Suppressor macrophage treated with lipopolysaccharide for 1 hour (primary cell): ENCODE data around the gene ZAR1L.
"Not testable (repeated sequence)": the region's sequence is repeated elsewhere in the genome, so short reads cannot be mapped to it uniquely, and the experiment has no call there.

ENCODE experiments used
- DNase-seq, 3 donors: peaks; one replicate each; pipeline ENCODE4 v3.0.0-alpha.2; 2020 to 2022

ZAR1L gene, protein sequence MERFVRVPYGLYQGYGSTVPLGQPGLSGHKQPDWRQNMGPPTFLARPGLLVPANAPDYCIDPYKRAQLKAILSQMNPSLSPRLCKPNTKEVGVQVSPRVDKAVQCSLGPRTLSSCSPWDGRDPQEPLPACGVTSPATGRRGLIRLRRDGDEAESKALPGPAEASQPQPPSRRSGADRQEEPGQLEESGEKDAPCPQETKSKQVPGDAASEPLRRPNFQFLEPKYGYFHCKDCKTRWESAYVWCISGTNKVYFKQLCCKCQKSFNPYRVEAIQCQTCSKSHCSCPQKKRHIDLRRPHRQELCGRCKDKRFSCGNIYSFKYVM

DNA sequence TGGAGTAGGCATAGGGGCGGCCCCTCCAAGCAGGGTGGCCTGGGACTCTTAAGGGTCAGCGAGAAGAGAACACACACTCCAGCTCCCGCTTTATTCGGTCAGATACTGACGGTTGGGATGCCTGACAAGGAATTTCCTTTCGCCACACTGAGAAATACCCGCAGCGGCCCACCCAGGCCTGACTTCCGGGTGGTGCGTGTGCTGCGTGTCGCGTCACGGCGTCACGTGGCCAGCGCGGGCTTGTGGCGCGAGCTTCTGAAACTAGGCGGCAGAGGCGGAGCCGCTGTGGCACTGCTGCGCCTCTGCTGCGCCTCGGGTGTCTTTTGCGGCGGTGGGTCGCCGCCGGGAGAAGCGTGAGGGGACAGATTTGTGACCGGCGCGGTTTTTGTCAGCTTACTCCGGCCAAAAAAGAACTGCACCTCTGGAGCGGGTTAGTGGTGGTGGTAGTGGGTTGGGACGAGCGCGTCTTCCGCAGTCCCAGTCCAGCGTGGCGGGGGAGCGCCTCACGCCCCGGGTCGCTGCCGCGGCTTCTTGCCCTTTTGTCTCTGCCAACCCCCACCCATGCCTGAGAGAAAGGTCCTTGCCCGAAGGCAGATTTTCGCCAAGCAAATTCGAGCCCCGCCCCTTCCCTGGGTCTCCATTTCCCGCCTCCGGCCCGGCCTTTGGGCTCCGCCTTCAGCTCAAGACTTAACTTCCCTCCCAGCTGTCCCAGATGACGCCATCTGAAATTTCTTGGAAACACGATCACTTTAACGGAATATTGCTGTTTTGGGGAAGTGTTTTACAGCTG is at the start of gene ZAR1L, which contains the start of gene BRCA2:
Gene ZAR1L (minus strand): TSS at position 126 of the 790 bp plus-strand sequence. CDS start 3,438 bp downstream, outside the sequence.
Gene BRCA2 (plus strand): TSS at position 271 of the 790 bp plus-strand sequence. CDS start 953 bp downstream, outside the sequence.
- peak; percentile 98 to 100 (median 98) for DNase-seq

DNA sequence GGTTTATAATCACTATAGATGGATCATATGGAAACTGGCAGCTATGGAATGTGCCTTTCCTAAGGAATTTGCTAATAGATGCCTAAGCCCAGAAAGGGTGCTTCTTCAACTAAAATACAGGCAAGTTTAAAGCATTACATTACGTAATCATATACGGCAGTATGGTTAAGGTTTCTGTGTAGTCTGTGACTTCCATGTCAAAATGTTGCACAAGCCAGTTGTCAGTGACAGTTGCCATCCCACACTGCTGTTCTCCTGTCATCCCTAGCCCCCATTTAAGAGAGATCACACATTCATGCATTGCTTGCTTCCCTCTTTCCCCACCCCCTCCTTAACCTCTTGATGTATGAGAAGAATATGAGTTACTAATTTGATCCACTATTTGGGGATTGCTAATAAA is 47.4 kb upstream of the ZAR1L start:
- peak; percentile 25 to 46 (median 45) for DNase-seq

DNA sequence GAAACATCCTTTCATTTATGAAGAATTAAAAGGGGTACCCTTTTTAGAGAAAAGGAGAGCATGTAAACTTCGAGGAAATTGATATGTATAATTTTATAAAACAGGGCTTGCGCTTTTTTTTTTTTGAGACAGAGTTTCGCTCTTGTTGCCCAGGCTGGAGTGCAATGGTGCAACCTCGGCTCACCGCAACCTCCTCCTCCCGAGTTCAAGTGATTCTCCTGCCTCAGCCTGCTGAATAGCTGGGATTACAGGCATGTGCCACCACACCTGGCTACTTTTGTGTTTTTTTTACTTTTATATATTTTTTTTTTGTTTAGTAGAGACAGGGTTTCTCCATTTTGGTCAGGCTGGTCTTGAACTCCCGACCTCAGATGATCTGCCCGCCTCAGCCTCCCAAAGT is 40.8 kb upstream of the ZAR1L start:
- not testable (repeated sequence) for DNase-seq

DNA sequence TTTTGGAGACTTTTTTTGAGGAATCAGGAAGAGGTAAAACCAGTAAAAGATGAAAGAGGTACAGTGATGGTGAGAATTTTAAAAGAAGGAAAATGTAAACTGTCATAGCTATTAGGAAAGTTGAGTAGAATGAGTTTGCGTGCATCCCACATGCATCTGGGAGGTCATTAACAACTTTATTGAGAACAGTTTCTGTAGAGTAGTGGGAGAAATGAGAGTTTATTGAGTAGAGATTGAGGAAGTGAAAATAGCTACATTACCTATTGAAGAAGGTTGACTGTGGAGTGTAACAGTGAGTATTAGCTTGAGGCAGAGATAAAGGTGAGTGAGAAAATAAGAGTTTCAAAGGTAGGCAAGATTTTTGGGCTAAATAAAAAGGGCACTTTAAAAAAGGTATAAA is 38.9 kb upstream of the ZAR1L start:
- no peak for DNase-seq

DNA sequence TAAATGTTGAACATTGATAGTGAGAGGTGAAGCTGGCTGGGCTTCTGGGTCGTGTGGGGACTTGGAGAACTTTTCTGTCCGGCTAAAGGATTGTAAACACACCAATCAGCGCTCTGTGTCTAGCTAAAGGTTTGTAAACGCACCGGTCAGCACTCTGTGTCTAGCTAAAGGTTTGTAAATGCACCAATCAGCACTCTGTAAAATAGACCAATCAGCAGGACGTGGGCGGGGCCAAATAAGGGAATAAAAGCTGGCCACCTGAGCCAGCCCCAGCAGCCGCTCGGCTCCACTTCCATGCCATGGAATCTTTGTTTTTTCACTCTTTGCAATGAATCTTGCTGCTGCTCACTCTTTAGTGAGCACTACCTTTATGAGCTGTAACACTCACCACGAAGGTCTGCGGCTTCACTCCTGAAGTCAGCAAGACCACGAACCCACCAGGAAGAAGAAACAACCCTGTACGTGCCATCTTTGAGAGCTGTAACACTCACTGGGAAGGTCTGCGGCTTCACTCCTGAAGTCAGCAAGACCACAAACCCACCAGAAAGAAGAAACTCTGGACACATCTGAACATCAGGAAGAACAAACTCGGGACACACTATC is 35.8 kb upstream of the ZAR1L start:
- not testable (repeated sequence) for DNase-seq

DNA sequence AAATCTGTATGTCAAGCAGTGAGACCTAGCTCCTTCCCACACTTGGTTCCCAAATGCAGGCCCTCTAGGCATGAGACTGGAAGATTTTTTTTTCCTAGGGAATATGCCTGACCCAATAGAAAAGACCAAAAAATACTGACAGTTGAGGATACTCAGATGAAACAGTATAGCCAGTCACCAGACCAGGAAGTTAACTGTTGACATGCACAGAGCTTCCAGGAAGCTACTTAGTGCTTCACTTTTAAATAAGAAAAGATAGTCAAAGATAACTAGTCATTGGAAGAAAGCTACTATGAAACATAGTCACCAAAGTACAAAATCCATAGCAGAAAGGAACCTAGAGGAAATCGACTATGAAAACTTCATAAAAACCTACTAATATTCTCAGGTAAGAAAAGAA is 32.5 kb upstream of the ZAR1L start:
- no peak for DNase-seq

DNA sequence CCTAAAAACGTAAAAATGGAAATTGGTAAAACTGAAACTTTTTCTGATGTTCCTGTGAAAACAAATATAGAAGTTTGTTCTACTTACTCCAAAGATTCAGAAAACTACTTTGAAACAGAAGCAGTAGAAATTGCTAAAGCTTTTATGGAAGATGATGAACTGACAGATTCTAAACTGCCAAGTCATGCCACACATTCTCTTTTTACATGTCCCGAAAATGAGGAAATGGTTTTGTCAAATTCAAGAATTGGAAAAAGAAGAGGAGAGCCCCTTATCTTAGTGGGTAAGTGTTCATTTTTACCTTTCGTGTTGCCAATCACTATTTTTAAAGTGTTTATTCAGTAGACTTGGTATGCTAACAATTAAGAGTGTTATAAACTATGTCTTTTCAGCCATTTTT is 25.8 kb upstream of the ZAR1L start:
- peak; percentile 55 to 78 (median 68) for DNase-seq

DNA sequence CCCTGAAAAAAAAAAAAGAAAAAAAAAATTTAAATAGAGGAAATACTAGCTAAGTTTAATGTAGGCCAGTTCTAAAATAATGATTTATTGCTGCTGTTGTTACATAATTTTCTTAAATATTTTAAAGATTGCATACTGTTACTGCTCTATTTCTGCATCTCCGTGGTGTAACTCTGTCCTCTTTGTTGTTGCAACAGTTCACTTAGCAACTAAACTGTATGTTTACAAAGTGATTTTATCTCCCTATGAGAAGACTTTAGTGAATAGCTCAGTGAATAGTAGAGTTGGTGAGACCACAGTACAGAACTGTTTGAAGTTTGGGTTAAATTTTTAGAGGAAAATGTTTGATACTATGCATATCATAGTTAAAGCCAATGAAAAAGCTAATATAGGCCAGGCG is 19.5 kb upstream of the ZAR1L start:
- peak in 2 of 3 donors; percentile 31 to 37 for DNase-seq

DNA sequence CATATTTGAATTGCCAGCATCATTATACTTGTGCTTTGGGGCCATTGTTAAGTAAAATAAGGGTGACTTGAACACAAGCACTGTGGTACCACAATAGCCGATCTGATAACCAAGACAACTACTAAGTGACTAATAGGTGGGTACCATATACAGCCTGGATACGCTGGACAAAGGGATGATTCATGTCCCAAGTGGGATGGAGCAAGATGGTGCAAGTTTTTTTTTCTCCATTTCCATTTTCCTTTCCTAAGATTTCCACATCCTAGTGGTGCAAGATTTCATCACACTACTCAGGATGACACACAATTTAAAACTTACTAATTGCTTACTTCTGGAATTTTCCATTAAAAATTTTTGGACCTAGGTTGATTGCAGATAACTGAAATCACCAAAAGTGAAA is 15.3 kb upstream of the ZAR1L start:
- peak; percentile 62 to 92 (median 79) for DNase-seq

DNA sequence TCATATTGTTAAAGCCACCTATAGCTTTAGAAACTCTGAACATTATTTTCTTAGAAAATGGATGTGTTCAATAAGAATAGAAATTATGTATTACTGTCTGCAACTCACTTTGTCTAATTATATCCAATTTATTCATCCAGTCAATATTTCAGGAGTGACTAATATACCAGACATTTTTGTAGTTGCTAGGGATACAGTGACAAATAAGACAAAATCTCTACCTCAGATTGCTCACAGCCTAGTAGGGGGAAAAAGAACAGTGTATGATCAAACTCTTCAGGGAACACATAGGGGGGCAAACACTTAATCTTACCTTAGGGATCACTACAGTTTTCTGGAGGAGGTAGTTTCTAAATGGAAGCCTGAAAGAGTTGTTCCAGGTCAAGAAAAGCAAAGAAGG is 8.7 kb upstream of the ZAR1L start:
- peak in 1 of 3 donors; percentile 32 for DNase-seq

DNA sequence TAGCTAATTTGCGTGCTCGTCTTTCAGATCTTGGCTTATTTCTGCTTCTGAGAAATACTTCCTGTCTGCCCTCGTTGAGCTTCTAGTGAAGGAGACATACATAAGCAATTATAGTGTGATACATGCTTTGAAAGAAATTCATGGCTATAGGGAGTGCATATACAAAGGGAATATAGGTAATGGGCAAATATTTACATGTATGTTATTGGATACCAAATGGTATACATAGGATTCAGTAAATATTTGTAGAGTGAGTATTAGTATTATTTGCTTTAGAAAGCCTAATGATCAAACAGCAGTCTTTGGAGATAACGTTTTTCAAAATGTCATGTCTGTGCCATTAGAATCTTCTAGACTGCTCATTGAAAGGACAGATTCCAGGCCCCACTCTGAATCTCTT is 5.4 kb upstream of the ZAR1L start:
- DNase-seq: no peak

DNA sequence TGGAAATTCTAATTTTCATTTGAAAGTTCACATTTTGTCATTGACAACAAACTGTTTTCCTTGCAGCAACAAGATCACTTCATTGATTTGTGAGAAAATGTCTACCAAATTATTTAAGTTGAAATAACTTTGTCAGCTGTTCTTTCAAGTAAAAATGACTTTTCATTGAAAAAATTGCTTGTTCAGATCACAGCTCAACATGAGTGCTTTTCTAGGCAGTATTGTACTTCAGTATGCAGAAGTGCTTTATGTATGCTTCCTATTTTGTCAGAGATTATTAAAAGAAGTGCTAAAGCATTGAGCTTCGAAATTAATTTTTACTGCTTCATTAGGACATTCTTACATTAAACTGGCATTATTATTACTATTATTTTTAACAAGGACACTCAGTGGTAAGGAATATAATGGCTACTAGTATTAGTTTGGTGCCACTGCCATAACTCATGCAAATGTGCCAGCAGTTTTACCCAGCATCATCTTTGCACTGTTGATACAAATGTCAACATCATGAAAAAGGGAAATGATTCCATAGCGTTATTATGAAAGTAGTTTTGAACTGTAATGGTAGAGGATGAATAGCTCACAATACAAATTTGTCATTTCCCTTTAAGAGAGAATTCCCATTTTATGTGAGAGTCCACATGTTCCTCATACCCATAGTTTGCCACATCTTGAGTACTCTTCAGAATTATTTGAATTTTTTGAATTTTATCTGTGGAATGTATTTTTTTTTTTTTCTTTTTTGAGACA is 2.7 kb upstream of the ZAR1L start:
- peak; percentile 60 to 95 (median 88) for DNase-seq

DNA sequence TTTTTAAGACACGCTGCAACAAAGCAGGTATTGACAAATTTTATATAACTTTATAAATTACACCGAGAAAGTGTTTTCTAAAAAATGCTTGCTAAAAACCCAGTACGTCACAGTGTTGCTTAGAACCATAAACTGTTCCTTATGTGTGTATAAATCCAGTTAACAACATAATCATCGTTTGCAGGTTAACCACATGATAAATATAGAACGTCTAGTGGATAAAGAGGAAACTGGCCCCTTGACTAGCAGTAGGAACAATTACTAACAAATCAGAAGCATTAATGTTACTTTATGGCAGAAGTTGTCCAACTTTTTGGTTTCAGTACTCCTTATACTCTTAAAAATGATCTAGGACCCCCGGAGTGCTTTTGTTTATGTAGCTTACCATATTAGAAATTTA is 1.3 kb upstream of the ZAR1L start:
- DNase-seq: peak; percentile 31 to 68 (median 43)

DNA sequence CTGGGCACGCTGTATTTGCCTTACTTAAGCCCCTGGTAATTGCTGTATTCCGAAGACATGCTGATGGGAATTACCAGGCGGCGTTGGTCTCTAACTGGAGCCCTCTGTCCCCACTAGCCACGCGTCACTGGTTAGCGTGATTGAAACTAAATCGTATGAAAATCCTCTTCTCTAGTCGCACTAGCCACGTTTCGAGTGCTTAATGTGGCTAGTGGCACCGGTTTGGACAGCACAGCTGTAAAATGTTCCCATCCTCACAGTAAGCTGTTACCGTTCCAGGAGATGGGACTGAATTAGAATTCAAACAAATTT is 821 bp upstream of the ZAR1L start:
- DNase-seq: no peak

DNA sequence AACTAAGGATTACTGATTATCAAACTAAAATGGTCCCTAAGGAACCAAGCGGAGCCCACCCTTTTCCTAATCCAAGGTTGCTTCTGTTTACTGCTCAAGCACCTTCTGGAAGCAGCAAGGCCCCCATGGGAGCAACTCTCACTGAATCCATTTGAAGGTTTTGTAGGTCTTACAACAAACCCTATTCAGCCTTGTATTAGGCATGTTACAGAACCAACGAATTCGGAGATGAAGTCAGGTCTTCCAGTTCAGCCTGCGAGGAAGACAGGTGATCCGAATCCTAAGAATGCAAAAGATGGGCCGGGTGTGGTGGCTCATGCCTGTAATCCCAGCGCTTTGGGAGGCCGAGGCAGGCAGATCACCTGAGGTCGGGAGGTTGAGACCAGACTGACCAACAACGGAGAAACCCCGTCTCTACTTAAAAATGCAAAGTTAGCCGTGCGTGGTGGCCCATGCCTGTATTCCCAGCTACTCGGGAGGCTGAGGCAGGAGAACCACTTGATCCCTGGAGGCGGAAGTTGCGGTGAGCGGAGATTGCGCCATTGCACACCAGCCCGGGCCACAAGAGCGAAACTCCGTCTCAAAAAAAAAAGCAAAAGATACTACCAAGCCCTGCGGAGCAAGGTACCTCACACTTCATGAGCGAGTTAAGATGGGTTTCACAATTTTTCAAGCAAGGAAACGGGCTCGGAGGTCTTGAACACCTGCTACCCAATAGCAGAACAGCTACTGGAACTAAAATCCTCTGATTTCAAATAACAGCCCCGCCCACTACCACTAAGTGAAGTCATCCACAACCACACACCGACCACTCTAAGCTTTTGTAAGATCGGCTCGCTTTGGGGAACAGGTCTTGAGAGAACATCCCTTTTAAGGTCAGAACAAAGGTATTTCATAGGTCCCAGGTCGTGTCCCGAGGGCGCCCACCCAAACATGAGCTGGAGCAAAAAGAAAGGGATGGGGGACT is 609 bp downstream of the ZAR1L start:
- peak; percentile 83 to 90 (median 85) for DNase-seq

DNA sequence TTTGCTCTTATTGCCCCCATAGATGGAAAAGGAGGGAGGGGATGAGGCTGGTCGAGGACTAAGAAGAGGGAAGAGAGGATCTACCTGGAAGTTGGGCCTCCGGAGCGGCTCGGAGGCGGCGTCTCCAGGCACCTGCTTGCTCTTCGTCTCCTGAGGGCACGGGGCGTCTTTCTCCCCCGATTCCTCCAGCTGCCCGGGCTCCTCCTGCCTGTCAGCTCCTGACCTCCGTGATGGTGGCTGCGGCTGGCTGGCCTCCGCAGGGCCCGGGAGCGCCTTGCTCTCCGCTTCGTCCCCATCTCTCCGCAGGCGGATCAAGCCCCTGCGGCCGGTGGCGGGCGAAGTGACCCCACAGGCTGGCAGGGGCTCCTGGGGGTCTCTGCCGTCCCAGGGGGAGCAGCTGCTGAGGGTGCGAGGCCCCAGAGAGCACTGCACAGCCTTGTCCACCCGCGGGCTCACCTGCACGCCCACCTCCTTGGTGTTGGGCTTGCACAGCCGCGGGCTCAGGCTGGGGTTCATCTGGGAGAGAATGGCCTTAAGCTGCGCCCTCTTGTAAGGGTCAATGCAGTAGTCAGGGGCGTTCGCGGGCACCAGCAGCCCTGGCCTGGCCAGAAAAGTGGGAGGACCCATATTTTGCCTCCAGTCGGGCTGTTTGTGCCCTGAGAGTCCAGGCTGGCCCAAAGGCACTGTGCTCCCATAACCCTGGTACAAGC is 3.8 kb downstream of the ZAR1L start:
- DNase-seq: no peak

DNA sequence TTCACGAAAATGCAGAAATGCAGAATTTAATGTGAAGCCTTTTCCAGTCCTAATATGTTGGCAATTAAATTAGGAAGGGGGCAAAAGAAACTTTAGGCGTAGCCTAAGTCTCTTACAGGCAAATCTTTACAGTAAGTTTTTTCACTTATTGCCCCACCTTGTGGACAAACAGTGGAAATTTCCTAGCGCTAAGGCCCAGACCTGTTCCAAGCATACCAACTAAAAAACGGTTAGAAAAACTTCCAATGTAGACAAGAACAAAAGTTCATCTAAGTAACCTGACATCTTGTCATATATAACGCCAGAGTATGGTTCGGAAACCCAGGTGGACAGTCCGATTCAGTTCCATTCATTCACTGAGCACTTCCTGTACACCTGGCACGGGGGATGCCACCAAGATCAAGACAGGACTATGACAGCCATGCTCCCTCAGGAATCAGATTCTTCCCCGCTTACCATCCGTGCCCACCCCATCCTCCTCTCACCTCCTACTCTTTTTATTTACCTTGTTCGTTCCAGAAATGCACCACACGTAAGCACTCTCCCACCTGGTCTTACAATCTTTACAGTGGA is 4.9 kb downstream of the ZAR1L start:
- DNase-seq: peak; percentile 56 to 72 (median 62)

DNA sequence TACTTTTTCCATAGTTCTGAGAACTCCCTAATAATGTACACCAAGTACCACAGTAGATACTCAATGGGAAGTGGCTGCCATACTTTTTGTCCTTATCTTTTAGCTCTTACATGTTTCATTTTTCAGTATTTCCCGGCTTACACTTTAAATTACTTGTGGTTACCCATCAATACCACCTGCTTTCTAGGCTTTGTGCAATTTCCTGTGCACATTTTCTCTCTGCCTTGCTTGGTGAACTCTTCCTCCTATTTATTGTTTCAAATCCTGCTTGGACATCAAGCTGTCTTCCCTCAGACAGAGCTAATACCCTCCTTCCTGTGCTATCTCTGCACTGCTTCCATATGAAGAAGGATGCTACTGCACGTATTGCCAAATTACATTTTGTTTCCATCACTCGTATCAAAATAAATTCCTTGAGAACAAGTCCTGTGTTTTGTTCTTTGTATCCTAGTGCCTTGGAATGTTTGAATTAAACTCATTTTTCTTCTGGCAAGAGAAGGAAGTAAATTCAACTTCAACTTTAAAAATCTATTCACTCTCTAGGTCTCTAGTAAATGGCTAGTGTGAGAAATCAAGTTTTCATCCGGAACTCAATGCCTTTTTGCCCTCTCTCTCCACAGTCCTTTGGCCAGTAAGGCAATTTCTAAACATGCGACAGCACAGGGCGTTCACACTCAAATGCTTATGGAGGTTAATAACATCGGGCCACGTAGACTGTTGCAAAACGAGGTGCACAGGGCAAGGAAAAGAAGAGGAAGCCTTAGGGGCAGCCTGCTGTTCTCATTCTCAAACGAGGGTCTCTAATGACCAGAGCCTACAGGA is 5.6 kb downstream of the ZAR1L start:
- DNase-seq: peak in 2 of 3 donors; percentile 28 to 30

DNA sequence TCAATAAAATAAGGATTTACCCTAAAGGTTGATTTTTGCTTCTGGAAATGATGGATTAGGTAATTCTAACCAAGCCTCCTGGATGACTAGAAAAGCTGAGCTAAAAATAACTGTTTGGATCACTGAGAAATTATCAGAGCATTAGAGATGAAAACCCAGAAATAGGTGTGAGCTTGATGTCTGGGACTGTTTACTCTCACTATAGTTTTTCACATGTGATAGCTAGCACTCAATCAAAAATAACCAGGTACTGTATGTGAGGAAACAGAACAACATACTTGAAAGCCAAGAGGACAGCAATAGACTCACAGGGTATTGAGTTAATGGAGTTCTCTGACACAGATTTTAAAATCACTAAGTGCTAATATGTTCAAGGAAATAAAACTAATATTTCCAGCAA is 9.5 kb downstream of the ZAR1L start:
- DNase-seq: no peak

DNA sequence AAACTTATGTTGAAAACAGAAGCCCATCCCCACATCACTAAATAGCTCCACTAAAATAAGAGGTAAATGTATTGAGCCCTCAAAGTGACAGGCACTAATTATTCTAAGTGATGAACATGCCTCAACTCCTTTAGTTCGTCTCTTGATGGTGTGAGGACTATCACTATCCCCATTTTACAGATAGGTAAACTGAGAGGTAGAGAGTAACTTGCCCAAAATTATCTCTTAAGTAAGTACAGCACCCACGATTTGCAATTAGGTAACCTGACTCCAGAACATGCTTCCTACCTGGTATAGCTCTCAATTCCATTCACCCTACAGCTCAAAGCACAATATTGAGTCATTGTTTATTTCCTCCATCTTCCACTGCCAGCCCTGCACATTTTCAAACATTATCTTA is 12.7 kb downstream of the ZAR1L start:
- no peak for DNase-seq
